Hypothalamus (tissue), 51 donors: ENCODE data around the gene SNX13.

Experiments used
- DNase-seq, 51 donors: peaks; one replicate each; lab custom pipeline; 2025; lab: John Stamatoyannopoulos, UW

Gene SNX13

GRCh38 chr7:17946591-17946990 lies 6.3 kb upstream of the SNX13 start:
- DNase-seq: no peak

- DNase-seq: no peak
These were observed 4.4 kb upstream of the SNX13 start for GRCh38 chr7:17944720-17945119.

GRCh38 chr7:17943006-17943405 lies 2.7 kb upstream of the SNX13 start:
- no peak for DNase-seq

- DNase-seq: no peak
These were observed 1.9 kb upstream of the SNX13 start for GRCh38 chr7:17942231-17942630.

GRCh38 chr7:17940951-17941431 lies 697 bp upstream of the SNX13 start:
- no peak for DNase-seq

- DNase-seq: peak in 44 of 51 donors; percentile 18 to 78 (median 53)
These were observed 540 bp downstream of the SNX13 start for GRCh38 chr7:17939606-17940301.

GRCh38 chr7:17939211-17939605 lies 1.1 kb downstream of the SNX13 start:
- peak in 2 of 51 donors; percentile 42 to 54 for DNase-seq

GRCh38 chr7:17937506-17938120 lies 2.7 kb downstream of the SNX13 start:
- DNase-seq: no peak

GRCh38 chr7:17936321-17936720 lies 4.0 kb downstream of the SNX13 start:
- no peak for DNase-seq

GRCh38 chr7:17934612-17935240 lies 5.6 kb downstream of the SNX13 start:
- no peak for DNase-seq

GRCh38 chr7:17934094-17934493 lies 6.2 kb downstream of the SNX13 start:
- no peak for DNase-seq

GRCh38 chr7:17932770-17933169 lies 7.5 kb downstream of the SNX13 start:
- DNase-seq: no peak

GRCh38 chr7:17931069-17931468 lies 9.2 kb downstream of the SNX13 start:
- no peak for DNase-seq

GRCh38 chr7:17930546-17930945 lies 9.7 kb downstream of the SNX13 start:
- no peak for DNase-seq

- DNase-seq: no peak
These were observed 10.5 kb downstream of the SNX13 start for GRCh38 chr7:17929647-17930395.

- DNase-seq: no peak
These were observed 12.2 kb downstream of the SNX13 start for GRCh38 chr7:17928055-17928454.

GRCh38 chr7:17921857-17922416 lies 18.4 kb downstream of the SNX13 start:
- DNase-seq: no peak

GRCh38 chr7:17917842-17918241 lies 22.5 kb downstream of the SNX13 start:
- no peak for DNase-seq

GRCh38 chr7:17916786-17917185 lies 23.5 kb downstream of the SNX13 start:
- DNase-seq: no peak

- DNase-seq: no peak
These were observed 24.5 kb downstream of the SNX13 start for GRCh38 chr7:17915796-17916195.

- no peak for DNase-seq
These were observed 25.1 kb downstream of the SNX13 start for GRCh38 chr7:17915168-17915567.
